ENCODE measurements around the gene TNIP1.
A peak's percentile ranks its signal among the peaks of the same experiment; 100 is the strongest.

TNIP1 gene

GRCh38 chr5:151053796-151054462 is 26.9 kb downstream of the TNIP1 start:
- no peak overlapping the region for H3K4me3 ChIP-seq (replicated peaks; ENCODE audit: low read depth, low read length)
- TF ChIP-seq, protein P1, sequence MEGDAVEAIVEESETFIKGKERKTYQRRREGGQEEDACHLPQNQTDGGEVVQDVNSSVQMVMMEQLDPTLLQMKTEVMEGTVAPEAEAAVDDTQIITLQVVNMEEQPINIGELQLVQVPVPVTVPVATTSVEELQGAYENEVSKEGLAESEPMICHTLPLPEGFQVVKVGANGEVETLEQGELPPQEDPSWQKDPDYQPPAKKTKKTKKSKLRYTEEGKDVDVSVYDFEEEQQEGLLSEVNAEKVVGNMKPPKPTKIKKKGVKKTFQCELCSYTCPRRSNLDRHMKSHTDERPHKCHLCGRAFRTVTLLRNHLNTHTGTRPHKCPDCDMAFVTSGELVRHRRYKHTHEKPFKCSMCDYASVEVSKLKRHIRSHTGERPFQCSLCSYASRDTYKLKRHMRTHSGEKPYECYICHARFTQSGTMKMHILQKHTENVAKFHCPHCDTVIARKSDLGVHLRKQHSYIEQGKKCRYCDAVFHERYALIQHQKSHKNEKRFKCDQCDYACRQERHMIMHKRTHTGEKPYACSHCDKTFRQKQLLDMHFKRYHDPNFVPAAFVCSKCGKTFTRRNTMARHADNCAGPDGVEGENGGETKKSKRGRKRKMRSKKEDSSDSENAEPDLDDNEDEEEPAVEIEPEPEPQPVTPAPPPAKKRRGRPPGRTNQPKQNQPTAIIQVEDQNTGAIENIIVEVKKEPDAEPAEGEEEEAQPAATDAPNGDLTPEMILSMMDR (IDR thresholded peaks at IDR 0.05; ENCODE audit: low read length, missing control alignments): no peak
- no peak for DNase-seq (ENCODE audit: low read depth)

GRCh38 chr5:151052836-151053235 is 28.0 kb downstream of the TNIP1 start:
- TF ChIP-seq, protein P1 (IDR thresholded peaks at IDR 0.05; ENCODE audit: low read length, missing control alignments): no peak
- no peak for DNase-seq (ENCODE audit: low read depth)
- no peak overlapping the region for H3K4me3 ChIP-seq (replicated peaks; ENCODE audit: low read depth, low read length)

- TF ChIP-seq, protein P1 (IDR thresholded peaks at IDR 0.05; ENCODE audit: low read length, missing control alignments): no peak
Measured at GRCh38 chr5:151051931-151052608, 28.8 kb downstream of the TNIP1 start.

DNA sequence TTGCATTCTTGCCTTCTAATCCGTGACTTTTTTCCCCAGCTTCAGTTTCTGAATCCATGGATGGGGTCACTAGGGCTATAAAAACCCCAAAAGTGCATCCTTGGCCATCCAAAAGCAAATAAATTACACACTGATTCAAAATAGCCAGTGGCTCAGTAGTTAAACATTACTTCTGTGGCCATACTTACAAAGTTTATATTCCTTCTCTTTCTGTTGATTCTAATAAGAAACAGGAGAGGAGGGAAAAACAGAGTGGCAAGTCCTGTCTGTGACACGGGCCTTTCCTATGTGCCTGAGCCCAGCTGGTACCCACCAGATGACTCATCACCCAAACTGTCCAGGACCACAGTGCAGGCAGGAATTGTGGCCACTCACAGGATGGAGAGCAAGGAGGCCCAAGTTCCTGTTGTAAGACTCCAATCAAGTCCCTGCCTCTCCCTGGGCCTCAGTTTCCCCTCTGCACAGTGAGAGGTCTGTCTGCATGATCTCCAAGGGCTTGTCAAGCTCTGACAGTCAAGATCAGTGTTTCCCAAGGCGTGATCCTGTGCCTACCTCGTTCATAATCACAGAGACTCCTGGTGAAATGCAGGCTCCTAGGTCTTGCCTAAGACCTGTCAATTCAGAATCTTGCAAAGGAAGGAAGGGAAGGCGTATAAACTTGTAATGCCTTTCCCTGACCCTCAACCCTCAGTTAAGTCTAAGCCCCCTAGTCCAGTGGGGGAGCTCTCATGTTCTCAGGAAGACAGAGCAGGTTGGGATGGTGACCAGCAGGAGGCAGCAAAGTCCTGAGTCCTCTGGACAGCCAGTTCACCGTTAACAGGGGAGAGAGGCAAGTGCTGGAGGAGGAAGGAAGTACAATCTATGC is 29.5 kb downstream of the TNIP1 start:
- TF ChIP-seq, protein P1 (IDR thresholded peaks at IDR 0.05; ENCODE audit: low read length, missing control alignments): peak; percentile 98
- H3K4me3 ChIP-seq (replicated peaks; ENCODE audit: low read depth, low read length): no peak overlapping the region
- DNase-seq (ENCODE audit: low read depth): peak; percentile 88

More at GRCh38 chr5:151051931-151052608, 28.8 kb downstream of the TNIP1 start:
- H3K4me3 ChIP-seq (replicated peaks; ENCODE audit: low read depth, low read length): no peak overlapping the region
- DNase-seq (ENCODE audit: low read depth): no peak

- H3K4me3 ChIP-seq (replicated peaks; ENCODE audit: low read depth, low read length): no peak overlapping the region
- DNase-seq (ENCODE audit: low read depth): no peak
- TF ChIP-seq, protein P1 (IDR thresholded peaks at IDR 0.05; ENCODE audit: low read length, missing control alignments): peak; percentile 45
Measured at GRCh38 chr5:151048526-151048925, 32.3 kb downstream of the TNIP1 start.

GRCh38 chr5:151047814-151048425 is 32.9 kb downstream of the TNIP1 start:
- no peak overlapping the region for H3K4me3 ChIP-seq (replicated peaks; ENCODE audit: low read depth, low read length)
- TF ChIP-seq, protein P1 (IDR thresholded peaks at IDR 0.05; ENCODE audit: low read length, missing control alignments): peak; percentile 91
- no peak for DNase-seq (ENCODE audit: low read depth)

Measured in fibroblast of pulmonary artery (primary cell).